Astrocyte (in vitro differentiated cells and primary cell): ENCODE results near the gene VASN.

ENCODE experiments used
- EZH2 ChIP-seq: IDR thresholded peaks from 2 replicates; pipeline ENCODE4 v1.6.1; 2012; ENCODE audit warnings: mild to moderate bottlenecking, low read length, inconsistent platforms; ENCODE audit not compliant: insufficient read depth
- TF ChIP-seq, protein P1 (sequence below): IDR thresholded peaks from 2 replicates; pipeline ENCODE4 v1.5.1; 2011; ENCODE audit warnings: low read depth, mild to moderate bottlenecking, inconsistent platforms, low read length, moderate library complexity; ENCODE audit not compliant: insufficient read depth

- TF ChIP-seq, protein P1, sequence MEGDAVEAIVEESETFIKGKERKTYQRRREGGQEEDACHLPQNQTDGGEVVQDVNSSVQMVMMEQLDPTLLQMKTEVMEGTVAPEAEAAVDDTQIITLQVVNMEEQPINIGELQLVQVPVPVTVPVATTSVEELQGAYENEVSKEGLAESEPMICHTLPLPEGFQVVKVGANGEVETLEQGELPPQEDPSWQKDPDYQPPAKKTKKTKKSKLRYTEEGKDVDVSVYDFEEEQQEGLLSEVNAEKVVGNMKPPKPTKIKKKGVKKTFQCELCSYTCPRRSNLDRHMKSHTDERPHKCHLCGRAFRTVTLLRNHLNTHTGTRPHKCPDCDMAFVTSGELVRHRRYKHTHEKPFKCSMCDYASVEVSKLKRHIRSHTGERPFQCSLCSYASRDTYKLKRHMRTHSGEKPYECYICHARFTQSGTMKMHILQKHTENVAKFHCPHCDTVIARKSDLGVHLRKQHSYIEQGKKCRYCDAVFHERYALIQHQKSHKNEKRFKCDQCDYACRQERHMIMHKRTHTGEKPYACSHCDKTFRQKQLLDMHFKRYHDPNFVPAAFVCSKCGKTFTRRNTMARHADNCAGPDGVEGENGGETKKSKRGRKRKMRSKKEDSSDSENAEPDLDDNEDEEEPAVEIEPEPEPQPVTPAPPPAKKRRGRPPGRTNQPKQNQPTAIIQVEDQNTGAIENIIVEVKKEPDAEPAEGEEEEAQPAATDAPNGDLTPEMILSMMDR = no peak
- no peak for TF ChIP-seq EZH2
Observed at GRCh38 chr16:4370151-4370550, 1.5 kb upstream of the VASN start.
